HepG2 (cell line): ENCODE results near the gene ZBTB34.

ENCODE experiments used
- ARNT ChIP-seq: fragments of 450-650 bp; IDR thresholded peaks from 2 replicates; pipeline ENCODE4 v1.6.1; 2017
- EZH2 ChIP-seq: conservative IDR thresholded peaks from 2 replicates; pipeline ENCODE4 v1.6.1; 2012; ENCODE audit warnings: mild to moderate bottlenecking, low read depth, low read length, moderate library complexity

- TF ChIP-seq EZH2 (no peak), ARNT (no peak)
These were observed 4.3 kb downstream of the ZBTB34 start for GRCh38 chr9:126864771-126865170.
